Measurements from ENCODE around the gene HOXA1.

Gene HOXA1

DNA sequence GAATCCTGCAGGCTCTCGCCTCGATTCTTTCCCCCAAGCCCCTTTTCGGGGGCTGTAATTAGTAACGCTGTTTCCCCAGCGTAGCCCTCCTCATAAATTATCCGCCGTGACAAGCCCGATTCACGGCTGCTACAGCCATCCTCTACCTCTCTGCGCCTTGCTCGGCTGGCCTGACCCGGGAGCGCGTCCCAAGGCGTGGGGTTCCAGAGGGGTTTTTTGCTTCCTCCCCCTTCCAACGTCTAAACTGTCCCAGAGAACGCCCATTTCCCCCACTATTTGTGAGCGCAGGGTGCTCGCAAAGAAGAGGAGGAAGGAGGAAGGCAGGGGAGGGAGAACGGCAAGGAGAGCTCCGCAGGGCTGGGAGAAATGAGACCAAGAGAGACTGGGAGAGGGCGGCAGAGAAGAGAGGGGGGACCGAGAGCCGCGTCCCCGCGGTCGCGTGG is 46.8 kb upstream of the HOXA1 start:
- DNase-seq = no peak
- H3K36me3 ChIP-seq = no peaks in the 10 kb centered on the region
- H3K27me3 ChIP-seq (ENCODE audit: insufficient read depth, low read depth, severe bottlenecking) = peaks cover 51% of the 10 kb centered on the region
- H3K27ac ChIP-seq = no peak overlapping the region
- TF ChIP-seq CTCF (IDR thresholded peaks at IDR 0.05; ENCODE audit: low read depth, low read length) = no peak
- H3K9me3 ChIP-seq (ENCODE audit: severe bottlenecking) = no peaks in the 10 kb centered on the region
- peak overlapping the region; percentile 56 for H3K4me3 ChIP-seq (ENCODE audit: low read depth, low read length)

DNA sequence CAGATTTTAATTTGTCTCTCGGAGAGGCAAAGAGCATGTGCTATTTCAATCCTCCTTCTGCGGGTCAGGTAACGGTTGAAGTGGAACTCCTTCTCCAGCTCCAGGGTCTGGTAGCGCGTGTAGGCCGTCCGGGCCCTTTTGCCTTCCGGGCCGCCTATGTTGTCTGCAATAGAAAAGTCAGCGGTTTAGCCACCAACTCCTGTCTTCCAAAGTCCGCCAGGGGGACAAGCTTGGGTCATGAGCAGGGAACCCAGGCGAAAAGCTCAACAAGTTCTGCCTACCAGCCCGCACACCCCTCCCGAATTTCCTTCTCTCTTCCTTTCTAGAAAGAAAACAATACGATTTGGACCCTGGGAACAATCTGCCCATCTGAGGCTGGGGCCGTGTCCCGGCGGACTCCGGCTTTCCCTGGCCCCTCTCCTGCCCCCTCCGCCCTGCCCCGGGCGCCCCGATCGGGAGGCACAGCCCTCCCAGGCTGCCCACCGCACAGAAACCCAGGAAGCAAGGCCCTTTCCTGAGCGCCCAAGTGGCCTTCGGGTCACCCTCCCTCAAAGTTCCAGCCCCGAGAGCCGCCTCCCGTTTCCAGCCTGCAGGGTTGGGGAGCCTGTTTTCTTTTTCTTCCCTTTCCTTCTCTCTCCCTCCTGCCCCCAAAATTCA is 46.3 kb upstream of the HOXA1 start:
- Histone ChIP-seq H3K27ac (no peak overlapping the region), H3K27me3 (ENCODE audit: insufficient read depth, low read depth, severe bottlenecking) (peaks cover 50% of the 10 kb centered on the region), H3K36me3 (no peaks in the 10 kb centered on the region), H3K9me3 (ENCODE audit: severe bottlenecking) (no peaks in the 10 kb centered on the region), H3K4me3 (ENCODE audit: low read depth, low read length) (peak overlapping the region; percentile 56; the same call in 1 of the 2 replicates)
- DNase-seq = no peak
- TF ChIP-seq CTCF (IDR thresholded peaks at IDR 0.05; ENCODE audit: low read depth, low read length) = no peak

- Histone ChIP-seq H3K27ac (no peak overlapping the region), H3K9me3 (ENCODE audit: severe bottlenecking) (no peaks in the 10 kb centered on the region), H3K4me3 (ENCODE audit: low read depth, low read length) (no peak overlapping the region), H3K27me3 (ENCODE audit: insufficient read depth, low read depth, severe bottlenecking) (peaks cover 55% of the 10 kb centered on the region), H3K36me3 (no peaks in the 10 kb centered on the region)
- no peak for DNase-seq
- no peak for TF ChIP-seq CTCF (IDR thresholded peaks at IDR 0.05; ENCODE audit: low read depth, low read length)
These were observed 45.5 kb upstream of the HOXA1 start for GRCh38 chr7:27141137-27141922.

DNA sequence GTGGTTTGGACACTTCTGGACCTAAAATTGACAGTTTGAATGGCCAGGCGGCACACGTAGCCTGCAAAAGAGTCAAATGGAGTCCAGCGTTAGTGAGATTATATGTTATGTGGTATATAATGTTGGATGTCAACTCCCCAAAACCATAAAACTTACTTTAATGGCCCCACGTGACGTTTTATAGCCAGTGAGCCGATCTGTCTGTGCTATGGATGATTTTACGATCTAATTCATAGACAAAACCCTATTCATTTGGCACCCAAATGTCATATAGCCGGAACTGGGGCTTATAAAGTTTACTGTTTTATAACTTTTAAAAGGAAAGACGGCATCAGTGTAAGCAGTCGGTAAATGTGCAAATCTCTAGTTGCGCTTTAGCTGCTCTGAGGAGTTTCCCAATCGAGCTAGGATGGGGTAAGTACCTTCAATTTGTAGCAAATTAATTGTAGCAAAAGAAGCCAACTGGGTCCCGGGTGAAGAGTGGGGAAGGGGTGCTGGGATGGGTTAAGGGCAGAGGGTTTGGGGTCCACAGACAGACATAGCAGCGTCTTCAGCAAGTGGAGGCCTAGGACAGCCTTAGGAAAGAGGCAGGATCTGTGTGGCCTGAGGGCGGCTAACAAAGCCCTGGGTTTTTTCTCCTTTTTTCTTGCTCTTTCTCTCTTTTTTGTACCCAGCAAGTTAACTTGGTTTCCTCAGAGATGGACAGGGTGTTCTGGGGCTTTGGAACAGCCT is 44.5 kb upstream of the HOXA1 start:
- no peak overlapping the region for H3K4me3 ChIP-seq (ENCODE audit: low read depth, low read length)
- no peak overlapping the region for H3K27ac ChIP-seq
- H3K9me3 ChIP-seq (ENCODE audit: severe bottlenecking) = no peaks in the 10 kb centered on the region

More for the DNA sequence above, 44.5 kb upstream of the HOXA1 start:
- Histone ChIP-seq H3K27me3 (ENCODE audit: insufficient read depth, low read depth, severe bottlenecking) (peaks cover 58% of the 10 kb centered on the region), H3K36me3 (no peaks in the 10 kb centered on the region)
- TF ChIP-seq CTCF (IDR thresholded peaks at IDR 0.05; ENCODE audit: low read depth, low read length) = no peak
- no peak for DNase-seq

Measured in WERI-Rb-1 (cell line).